Right hindlimb (tissue), 1 donor: ENCODE results near the gene NOL11.
"Not testable (repeated sequence)": the region's sequence is repeated elsewhere in the genome, so short reads cannot be mapped to it uniquely, and the experiment has no call there.

Experiments used
- DNase-seq: peaks from one replicate; pipeline ENCODE4 v3.0.0-alpha.2; 2018

Gene NOL11

GRCh38 chr17:67711916-67712315 is 5.8 kb upstream of the NOL11 start:
- no peak for DNase-seq

- DNase-seq, result no peak
Measured at GRCh38 chr17:67712375-67712774, 5.4 kb upstream of the NOL11 start.

GRCh38 chr17:67713169-67713568 is 4.6 kb upstream of the NOL11 start:
- no peak for DNase-seq

- no peak for DNase-seq
Measured at GRCh38 chr17:67716405-67716798, 1.3 kb upstream of the NOL11 start.

- no peak for DNase-seq
Measured at GRCh38 chr17:67717192-67717623, 528 bp upstream of the NOL11 start.

GRCh38 chr17:67718325-67718941 is 697 bp downstream of the NOL11 start:
- DNase-seq, result no peak

GRCh38 chr17:67725373-67725791 is 7.6 kb downstream of the NOL11 start:
- DNase-seq, result no peak

GRCh38 chr17:67725807-67726206 is 8.1 kb downstream of the NOL11 start:
- DNase-seq, result no peak

GRCh38 chr17:67727152-67728039 is 9.7 kb downstream of the NOL11 start:
- not testable (repeated sequence) for DNase-seq

GRCh38 chr17:67729903-67730302 is 12.2 kb downstream of the NOL11 start:
- no peak for DNase-seq

- no peak for DNase-seq
Measured at GRCh38 chr17:67730731-67731130, 13.0 kb downstream of the NOL11 start.

- DNase-seq, result no peak
Measured at GRCh38 chr17:67733449-67733848, 15.7 kb downstream of the NOL11 start.

- no peak for DNase-seq
Measured at GRCh38 chr17:67737145-67737544, 19.4 kb downstream of the NOL11 start.

- no peak for DNase-seq
Measured at GRCh38 chr17:67742025-67742424, 24.3 kb downstream of the NOL11 start.

- DNase-seq, result no peak
Measured at GRCh38 chr17:67746704-67747571, 29.2 kb downstream of the NOL11 start.

GRCh38 chr17:67747681-67748235 is 30.0 kb downstream of the NOL11 start:
- DNase-seq, result no peak

- DNase-seq, result no peak
Measured at GRCh38 chr17:67750067-67750466, 32.3 kb downstream of the NOL11 start.

GRCh38 chr17:67751101-67752074 is 33.7 kb downstream of the NOL11 start:
- DNase-seq, result no peak

GRCh38 chr17:67752160-67752559 is 34.4 kb downstream of the NOL11 start:
- DNase-seq, result not testable (repeated sequence)

GRCh38 chr17:67753026-67753425 is 35.3 kb downstream of the NOL11 start:
- no peak for DNase-seq

- DNase-seq, result no peak
Measured at GRCh38 chr17:67754001-67754400, 36.3 kb downstream of the NOL11 start.

GRCh38 chr17:67754686-67755085 is 37.0 kb downstream of the NOL11 start:
- not testable (repeated sequence) for DNase-seq
